ENCODE data around the gene GET3. TPM values are rescaled to one million over a fixed set of nuclear protein-coding genes. Genes with fewer than 3 reads are reported as not detected.

Gene GET3
- total and polyA plus RNA-seq, 2 donors (not counting 3 experiments of a cell fraction or from before 2014, with no cell fraction given): 74.8 to 197 TPM

GRCh38 chr19:12689012-12689411, 48.3 kb upstream of the GET3 start:
- H3K9me1 ChIP-seq (replicated peaks; ENCODE audit: control insufficient read depth, extremely low read depth, insufficient read depth, low read length): no peaks in the 10 kb centered on the region
- CTCF ChIA-PET: no interaction called here
- no peak overlapping the region for H2AFZ ChIP-seq (ENCODE audit: low read depth, low read length)
- DNase-seq (ENCODE audit: low read depth, low spot score) (no peak), FAIRE-seq (no peak)
- BruUV-seq (replicated peaks): no TSS peak
- POLR2A ChIA-PET: no interaction called here
- no peak overlapping the region for H3K27ac ChIP-seq (ENCODE audit: insufficient read depth, low read depth, low read length)
- H3K4me1 ChIP-seq (ENCODE audit: control insufficient read depth, extremely low read depth, insufficient read depth, low read length): no peaks in the 10 kb centered on the region
- no peaks in the 10 kb centered on the region for H4K20me1 ChIP-seq (replicated peaks; ENCODE audit: control insufficient read depth, extremely low read depth, insufficient read depth, low read length)
- H3K27me3 ChIP-seq (ENCODE audit: control insufficient read depth in 2 of 2, insufficient read depth in 2 of 2, low read length in 2 of 2): no peaks in the 10 kb centered on the region
- TF ChIP-seq POLR2A (IDR thresholded peaks at IDR 0.05; ENCODE audit: low read depth, low read length) (no peak), JUN (IDR thresholded peaks at IDR 0.05; ENCODE audit: borderline replicate concordance, insufficient read depth, insufficient read length, low read depth) (no peak), FOS (IDR thresholded peaks at IDR 0.05; ENCODE audit: borderline replicate concordance, insufficient read depth, low read length) (no peak), GATA2 (IDR thresholded peaks at IDR 0.05; ENCODE audit: insufficient read depth, insufficient read length, low read depth, low read length) (no peak), EZH2 (IDR thresholded peaks at IDR 0.05; ENCODE audit: borderline replicate concordance, low read depth, low read length, severe bottlenecking) (no peak), MAX (IDR thresholded peaks at IDR 0.05; ENCODE audit: insufficient read depth, insufficient read length) (no peak), POLR2AphosphoS5 (IDR thresholded peaks at IDR 0.05; ENCODE audit: insufficient read depth, low read depth, low read length) (no peak), MYC (IDR thresholded peaks at IDR 0.05; ENCODE audit: low read depth, low read length) (no peak)
- TF ChIP-seq, protein P1, sequence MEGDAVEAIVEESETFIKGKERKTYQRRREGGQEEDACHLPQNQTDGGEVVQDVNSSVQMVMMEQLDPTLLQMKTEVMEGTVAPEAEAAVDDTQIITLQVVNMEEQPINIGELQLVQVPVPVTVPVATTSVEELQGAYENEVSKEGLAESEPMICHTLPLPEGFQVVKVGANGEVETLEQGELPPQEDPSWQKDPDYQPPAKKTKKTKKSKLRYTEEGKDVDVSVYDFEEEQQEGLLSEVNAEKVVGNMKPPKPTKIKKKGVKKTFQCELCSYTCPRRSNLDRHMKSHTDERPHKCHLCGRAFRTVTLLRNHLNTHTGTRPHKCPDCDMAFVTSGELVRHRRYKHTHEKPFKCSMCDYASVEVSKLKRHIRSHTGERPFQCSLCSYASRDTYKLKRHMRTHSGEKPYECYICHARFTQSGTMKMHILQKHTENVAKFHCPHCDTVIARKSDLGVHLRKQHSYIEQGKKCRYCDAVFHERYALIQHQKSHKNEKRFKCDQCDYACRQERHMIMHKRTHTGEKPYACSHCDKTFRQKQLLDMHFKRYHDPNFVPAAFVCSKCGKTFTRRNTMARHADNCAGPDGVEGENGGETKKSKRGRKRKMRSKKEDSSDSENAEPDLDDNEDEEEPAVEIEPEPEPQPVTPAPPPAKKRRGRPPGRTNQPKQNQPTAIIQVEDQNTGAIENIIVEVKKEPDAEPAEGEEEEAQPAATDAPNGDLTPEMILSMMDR (IDR thresholded peaks at IDR 0.05; ENCODE audit: extremely low read depth in 1 of 2, insufficient read depth in 1 of 2, low read depth in 1 of 2, low read length in 2 of 2): no peak
- no peak overlapping the region for H3K4me2 ChIP-seq (ENCODE audit: insufficient read depth, low read length)
- no peaks in the 10 kb centered on the region for H3K9me3 ChIP-seq (replicated peaks; ENCODE audit: control insufficient read depth, insufficient read depth, low read length)
- no peaks in the 10 kb centered on the region for H3K79me2 ChIP-seq (ENCODE audit: control insufficient read depth, insufficient read depth, low read length)
- dilution Hi-C loops (cut with MboI; ENCODE audit: extremely low pct_ligation_motif_present, low sequenced_read_pairs): no loop called here
- no peaks in the 10 kb centered on the region for H3K36me3 ChIP-seq (ENCODE audit: control insufficient read depth in 2 of 2, extremely low read depth in 1 of 2, insufficient read depth in 2 of 2, low read length in 2 of 2)
- H3K4me3 ChIP-seq (replicated peaks in 1 of 3; ENCODE audit: insufficient read depth in 1 of 3, low read depth in 1 of 3, low read length in 3 of 3): no peak overlapping the region
- no peak overlapping the region for H3K9ac ChIP-seq (replicated peaks; ENCODE audit: extremely low read depth, insufficient read depth, low read length)
- intact Hi-C loops (cut with micrococcal nuclease): no loop called here

All from endothelial cell of umbilical vein (primary cell).